CD14-positive monocyte (primary cell): Measurements from ENCODE around the gene AGBL1. TPM values are rescaled to one million over a fixed set of nuclear protein-coding genes. Genes with fewer than 3 reads are reported as not detected.

Experiments
- DNase-seq, 3 donors: peaks; one replicate each; pipeline ENCODE4 v3.0.0-alpha.2; 2011 to 2022
- H2AFZ ChIP-seq: 2 replicates; pipeline ENCODE4 v1.6.0; 2012; ENCODE audit warnings: mild to moderate bottlenecking, low read depth, low read length, inconsistent platforms; ENCODE audit not compliant: insufficient read depth, poor library complexity, severe bottlenecking
- H3K27ac ChIP-seq, 2 donors: 1 replicate in 1 of 2; 2 replicates in 1 of 2; pipeline ENCODE4 v1.5.1; 2012 to 2013; ENCODE audit warnings: low read length in 2 of 2, control low read depth in 1 of 2, inconsistent platforms in 1 of 2, low read depth in 1 of 2, mild to moderate bottlenecking in 1 of 2
- H3K27me3 ChIP-seq, 2 donors: one replicate each; pipeline versions ENCODE4 v1.6.0 to v1.6.1; 2011 to 2013; ENCODE audit warnings: low read length in 2 of 2; ENCODE audit not compliant: control insufficient read depth in 2 of 2, insufficient read depth in 2 of 2
- H3K36me3 ChIP-seq, 2 donors: replicated peaks in 1 of 2; 1 replicate in 1 of 2; 2 replicates in 1 of 2; pipeline versions ENCODE4 v1.5.1 to v1.6.1; 2012 to 2013; ENCODE audit warnings: low read length in 2 of 2, control low read depth in 1 of 2, inconsistent platforms in 1 of 2, mild to moderate bottlenecking in 1 of 2; ENCODE audit not compliant: insufficient read depth in 2 of 2, control insufficient read depth in 1 of 2
- H3K4me1 ChIP-seq, 2 donors: 1 replicate in 1 of 2; 2 replicates in 1 of 2; pipeline versions ENCODE4 v1.5.1 to v1.6.1; 2012 to 2013; ENCODE audit warnings: low read length in 2 of 2, control low read depth in 1 of 2, inconsistent platforms in 1 of 2, mild to moderate bottlenecking in 1 of 2, moderate library complexity in 1 of 2; ENCODE audit not compliant: insufficient read depth in 2 of 2, control insufficient read depth in 1 of 2
- H3K4me2 ChIP-seq: replicated peaks from 2 replicates; pipeline ENCODE3; 2012; ENCODE audit warnings: low read length, moderate library complexity, mild to moderate bottlenecking; ENCODE audit not compliant: poor library complexity, severe bottlenecking; ENCODE audit errors: extremely low read depth
- H3K4me3 ChIP-seq, 3 experiments: fragments of 200-600 bp in 1 of 3; sonication (generic) in 1 of 3; replicated peaks in 1 of 3; 1 replicate in 2 of 3; 2 replicates in 1 of 3; pipeline ENCODE4 v1.5.1; 2011 to 2013; ENCODE audit warnings: low read length in 3 of 3, mild to moderate bottlenecking in 3 of 3, control low read depth in 2 of 3, low read depth in 2 of 3, inconsistent platforms in 1 of 3, moderate library complexity in 1 of 3
- H3K79me2 ChIP-seq: 2 replicates; pipeline ENCODE4 v1.6.0; 2012; ENCODE audit warnings: mild to moderate bottlenecking, control low read depth, inconsistent platforms, low read length, moderate library complexity; ENCODE audit not compliant: insufficient read depth
- H3K9ac ChIP-seq: 2 replicates; pipeline ENCODE4 v1.6.0; 2017; ENCODE audit warnings: low read length, mild to moderate bottlenecking; ENCODE audit not compliant: insufficient read depth, poor library complexity, severe bottlenecking
- H3K9me3 ChIP-seq, 2 donors: replicated peaks in 1 of 2; 1 replicate in 1 of 2; 2 replicates in 1 of 2; pipeline versions ENCODE4 v1.5.1 to v1.6.1; 2012 to 2013; ENCODE audit warnings: low read length in 2 of 2, control low read depth in 1 of 2; ENCODE audit not compliant: control insufficient read depth in 1 of 2, insufficient read depth in 1 of 2
- H4K20me1 ChIP-seq: 2 replicates; pipeline ENCODE4 v1.6.0; 2012; ENCODE audit warnings: mild to moderate bottlenecking, low read length, control low read depth, moderate library complexity; ENCODE audit not compliant: insufficient read depth
- H3K27ac Mint-ChIP-seq, 7 donors: one replicate each; pipeline ENCODE4 v1.8.0; 2020; ENCODE audit warnings: mild to moderate bottlenecking in 7 of 7, mixed read lengths in 7 of 7, moderate library complexity in 6 of 7, inconsistent platforms in 2 of 7
- H3K27me3 Mint-ChIP-seq, 3 donors: one replicate each; pipeline ENCODE4 v1.8.0; 2021 to 2022; ENCODE audit warnings: low read depth in 3 of 3, mild to moderate bottlenecking in 3 of 3, mixed read lengths in 3 of 3, moderate library complexity in 3 of 3, inconsistent platforms in 1 of 3
- H3K36me3 Mint-ChIP-seq, 2 donors: one replicate each; pipeline ENCODE4 v1.8.0; 2020; ENCODE audit warnings: mixed read lengths in 2 of 2, inconsistent platforms in 1 of 2, mild to moderate bottlenecking in 1 of 2
- H3K4me1 Mint-ChIP-seq: one replicate; pipeline ENCODE4 v1.8.0; 2020; ENCODE audit warnings: mild to moderate bottlenecking, mixed read lengths
- H3K4me3 Mint-ChIP-seq, 2 donors: one replicate each; pipeline ENCODE4 v1.8.0; 2020; ENCODE audit warnings: mild to moderate bottlenecking in 2 of 2, mixed read lengths in 2 of 2, moderate library complexity in 1 of 2
- H3K9me3 Mint-ChIP-seq, 7 donors: one replicate each; pipeline ENCODE4 v1.8.0; 2020 to 2022; ENCODE audit warnings: mixed read lengths in 7 of 7, mild to moderate bottlenecking in 6 of 7, moderate library complexity in 6 of 7, inconsistent platforms in 2 of 7
- CTCF ChIP-seq: fragments of 200-600 bp; IDR thresholded peaks from one replicate; pipeline ENCODE4 v1.8.0; 2022; ENCODE audit warnings: antibody characterized with exemption, mild to moderate bottlenecking
- WGBS: methylation state at CpG from one replicate; pipeline ENCODE4 v1.1.5; 2013; ENCODE audit warnings: missing lambda C conversion rate; ENCODE audit not compliant: insufficient coverage; 5-methylcytosine and 5-hydroxymethylcytosine counted together
- intact Hi-C, 2 donors: fragments of 100-400 bp; cut with micrococcal nuclease; formaldehyde crosslinking; loops; one replicate each; pipeline versions ENCODE4 v1.15.0 to v1.15.1; 2023
- polyA plus RNA-seq, 3 donors: library from polyadenylated mRNA; depleted of rRNA in 1 of 3; unstranded in 2 of 3; stranded (reverse) in 1 of 3; fragments of 300-500 nt in 2 of 3; fragments of >200 nt in 1 of 3; fragmentation: Illumina TruSeq in 2 of 3; gene quantifications; 1 replicate in 2 of 3; 2 replicates in 1 of 3; pipeline ENCODE4 v1.2.3, GENCODE V29; 2012 to 2021

Gene AGBL1
- polyA plus RNA-seq, 3 donors: not detected

GRCh38 chr15:86616771-86617170, 537.1 kb downstream of the AGBL1 start:
- no peaks in the 10 kb centered on the region for H3K27me3 ChIP-seq
- Mint-ChIP-seq H3K4me3 (no peak overlapping the region), H3K27me3 (peaks cover 2 to 4% (median 2%) of the 10 kb centered on the region in 3 donors), H3K27ac (no peak overlapping the region), H3K4me1 (no peaks in the 10 kb centered on the region), H3K36me3 (no peaks in the 10 kb centered on the region), H3K9me3 (peaks cover 0 to 8% (median 0%) of the 10 kb centered on the region in 7 donors)
- H3K4me1 ChIP-seq: no peaks in the 10 kb centered on the region
- TF ChIP-seq CTCF: no peak
- no peak overlapping the region for H3K27ac ChIP-seq
- no peaks in the 10 kb centered on the region for H4K20me1 ChIP-seq
- no peak overlapping the region for H3K9ac ChIP-seq
- no peak overlapping the region for H3K4me2 ChIP-seq
- no peaks in the 10 kb centered on the region for H3K36me3 ChIP-seq
- no peaks in the 10 kb centered on the region for H3K79me2 ChIP-seq
- H3K9me3 ChIP-seq: no peaks in the 10 kb centered on the region
- intact Hi-C loops: no loop called here
- no peak overlapping the region for H3K4me3 ChIP-seq
- no peak for DNase-seq
- no CpG with 5 or more reads among the region's 1 CpG for WGBS
- H2AFZ ChIP-seq: no peak overlapping the region

DNA sequence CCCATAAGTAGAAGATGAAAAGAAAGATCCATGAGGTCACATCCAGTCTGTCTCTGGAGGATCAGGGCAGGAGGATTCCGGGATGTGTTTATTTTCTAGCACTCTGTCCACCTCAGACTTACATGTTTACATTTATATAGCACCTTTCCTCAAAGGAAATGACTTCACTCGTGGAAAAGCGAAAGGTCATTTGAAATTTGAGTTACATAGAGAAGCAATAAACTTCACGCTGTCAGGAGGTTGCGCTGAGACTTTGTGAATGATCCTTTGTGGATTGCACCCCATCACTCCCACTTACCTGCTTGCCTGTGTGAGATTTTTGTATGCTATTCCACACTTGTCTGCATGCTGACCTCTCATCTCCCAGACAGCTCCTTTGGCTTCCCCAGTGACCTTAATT, 540.5 kb downstream of the AGBL1 start:
- H3K4me3 Mint-ChIP-seq: no peak overlapping the region
- Histone ChIP-seq H3K27ac (no peak overlapping the region), H3K9ac (no peak overlapping the region), H3K79me2 (no peaks in the 10 kb centered on the region), H3K36me3 (no peaks in the 10 kb centered on the region), H3K4me3 (no peak overlapping the region), H3K27me3 (no peaks in the 10 kb centered on the region), H2AFZ (no peak overlapping the region), H3K4me2 (no peak overlapping the region), H4K20me1 (no peaks in the 10 kb centered on the region), H3K9me3 (no peaks in the 10 kb centered on the region), H3K4me1 (no peaks in the 10 kb centered on the region)
- H3K9me3 Mint-ChIP-seq: peaks cover 0 to 3% (median 0%) of the 10 kb centered on the region in 7 donors
- no peak for TF ChIP-seq CTCF
- H3K36me3 Mint-ChIP-seq: no peaks in the 10 kb centered on the region
- H3K27me3 Mint-ChIP-seq: peaks cover 2 to 4% (median 3%) of the 10 kb centered on the region in 3 donors
- no CpG with 5 or more reads among the region's 5 CpGs for WGBS
- no peak for DNase-seq
- H3K4me1 Mint-ChIP-seq: no peaks in the 10 kb centered on the region
- H3K27ac Mint-ChIP-seq: peak overlapping the region in 1 of 7 donors; percentile 5
- intact Hi-C loops: no loop called here
